CD14-positive monocyte (primary cell): ENCODE results near the gene DLGAP1. TPM values are rescaled to one million over a fixed set of nuclear protein-coding genes. Genes with fewer than 3 reads are reported as not detected.

Source experiments
- DNase-seq, 3 donors: peaks; one replicate each; pipeline ENCODE4 v3.0.0-alpha.2; 2011 to 2022
- H2AFZ ChIP-seq: 2 replicates; pipeline ENCODE4 v1.6.0; 2012; ENCODE audit warnings: mild to moderate bottlenecking, low read depth, low read length, inconsistent platforms; ENCODE audit not compliant: insufficient read depth, poor library complexity, severe bottlenecking
- H3K27ac ChIP-seq, 2 donors: 1 replicate in 1 of 2; 2 replicates in 1 of 2; pipeline ENCODE4 v1.5.1; 2012 to 2013; ENCODE audit warnings: low read length in 2 of 2, control low read depth in 1 of 2, inconsistent platforms in 1 of 2, low read depth in 1 of 2, mild to moderate bottlenecking in 1 of 2
- H3K27me3 ChIP-seq, 2 donors: one replicate each; pipeline versions ENCODE4 v1.6.0 to v1.6.1; 2011 to 2013; ENCODE audit warnings: low read length in 2 of 2; ENCODE audit not compliant: control insufficient read depth in 2 of 2, insufficient read depth in 2 of 2
- H3K36me3 ChIP-seq, 2 donors: replicated peaks in 1 of 2; 1 replicate in 1 of 2; 2 replicates in 1 of 2; pipeline versions ENCODE4 v1.5.1 to v1.6.1; 2012 to 2013; ENCODE audit warnings: low read length in 2 of 2, control low read depth in 1 of 2, inconsistent platforms in 1 of 2, mild to moderate bottlenecking in 1 of 2; ENCODE audit not compliant: insufficient read depth in 2 of 2, control insufficient read depth in 1 of 2
- H3K4me1 ChIP-seq, 2 donors: 1 replicate in 1 of 2; 2 replicates in 1 of 2; pipeline versions ENCODE4 v1.5.1 to v1.6.1; 2012 to 2013; ENCODE audit warnings: low read length in 2 of 2, control low read depth in 1 of 2, inconsistent platforms in 1 of 2, mild to moderate bottlenecking in 1 of 2, moderate library complexity in 1 of 2; ENCODE audit not compliant: insufficient read depth in 2 of 2, control insufficient read depth in 1 of 2
- H3K4me2 ChIP-seq: replicated peaks from 2 replicates; pipeline ENCODE3; 2012; ENCODE audit warnings: low read length, moderate library complexity, mild to moderate bottlenecking; ENCODE audit not compliant: poor library complexity, severe bottlenecking; ENCODE audit errors: extremely low read depth
- H3K4me3 ChIP-seq, 3 experiments: fragments of 200-600 bp in 1 of 3; sonication (generic) in 1 of 3; replicated peaks in 1 of 3; 1 replicate in 2 of 3; 2 replicates in 1 of 3; pipeline ENCODE4 v1.5.1; 2011 to 2013; ENCODE audit warnings: low read length in 3 of 3, mild to moderate bottlenecking in 3 of 3, control low read depth in 2 of 3, low read depth in 2 of 3, inconsistent platforms in 1 of 3, moderate library complexity in 1 of 3
- H3K79me2 ChIP-seq: 2 replicates; pipeline ENCODE4 v1.6.0; 2012; ENCODE audit warnings: mild to moderate bottlenecking, control low read depth, inconsistent platforms, low read length, moderate library complexity; ENCODE audit not compliant: insufficient read depth
- H3K9ac ChIP-seq: 2 replicates; pipeline ENCODE4 v1.6.0; 2017; ENCODE audit warnings: low read length, mild to moderate bottlenecking; ENCODE audit not compliant: insufficient read depth, poor library complexity, severe bottlenecking
- H3K9me3 ChIP-seq, 2 donors: replicated peaks in 1 of 2; 1 replicate in 1 of 2; 2 replicates in 1 of 2; pipeline versions ENCODE4 v1.5.1 to v1.6.1; 2012 to 2013; ENCODE audit warnings: low read length in 2 of 2, control low read depth in 1 of 2; ENCODE audit not compliant: control insufficient read depth in 1 of 2, insufficient read depth in 1 of 2
- H4K20me1 ChIP-seq: 2 replicates; pipeline ENCODE4 v1.6.0; 2012; ENCODE audit warnings: mild to moderate bottlenecking, low read length, control low read depth, moderate library complexity; ENCODE audit not compliant: insufficient read depth
- H3K27ac Mint-ChIP-seq, 7 donors: one replicate each; pipeline ENCODE4 v1.8.0; 2020; ENCODE audit warnings: mild to moderate bottlenecking in 7 of 7, mixed read lengths in 7 of 7, moderate library complexity in 6 of 7, inconsistent platforms in 2 of 7
- H3K27me3 Mint-ChIP-seq, 3 donors: one replicate each; pipeline ENCODE4 v1.8.0; 2021 to 2022; ENCODE audit warnings: low read depth in 3 of 3, mild to moderate bottlenecking in 3 of 3, mixed read lengths in 3 of 3, moderate library complexity in 3 of 3, inconsistent platforms in 1 of 3
- H3K36me3 Mint-ChIP-seq, 2 donors: one replicate each; pipeline ENCODE4 v1.8.0; 2020; ENCODE audit warnings: mixed read lengths in 2 of 2, inconsistent platforms in 1 of 2, mild to moderate bottlenecking in 1 of 2
- H3K4me1 Mint-ChIP-seq: one replicate; pipeline ENCODE4 v1.8.0; 2020; ENCODE audit warnings: mild to moderate bottlenecking, mixed read lengths
- H3K4me3 Mint-ChIP-seq, 2 donors: one replicate each; pipeline ENCODE4 v1.8.0; 2020; ENCODE audit warnings: mild to moderate bottlenecking in 2 of 2, mixed read lengths in 2 of 2, moderate library complexity in 1 of 2
- H3K9me3 Mint-ChIP-seq, 7 donors: one replicate each; pipeline ENCODE4 v1.8.0; 2020 to 2022; ENCODE audit warnings: mixed read lengths in 7 of 7, mild to moderate bottlenecking in 6 of 7, moderate library complexity in 6 of 7, inconsistent platforms in 2 of 7
- WGBS: methylation state at CpG from one replicate; pipeline ENCODE4 v1.1.5; 2013; ENCODE audit warnings: missing lambda C conversion rate; ENCODE audit not compliant: insufficient coverage; 5-methylcytosine and 5-hydroxymethylcytosine counted together
- intact Hi-C, 2 donors: fragments of 100-400 bp; cut with micrococcal nuclease; formaldehyde crosslinking; loops; one replicate each; pipeline versions ENCODE4 v1.15.0 to v1.15.1; 2023
- polyA plus RNA-seq, 3 donors: library from polyadenylated mRNA; depleted of rRNA in 1 of 3; unstranded in 2 of 3; stranded (reverse) in 1 of 3; fragments of 300-500 nt in 2 of 3; fragments of >200 nt in 1 of 3; fragmentation: Illumina TruSeq in 2 of 3; gene quantifications; 1 replicate in 2 of 3; 2 replicates in 1 of 3; pipeline ENCODE4 v1.2.3, GENCODE V29; 2012 to 2021
- TF ChIP-seq, protein P1 (sequence below): fragments of 200-600 bp; IDR thresholded peaks from one replicate; pipeline ENCODE4 v1.8.0; 2022; ENCODE audit warnings: antibody characterized with exemption, mild to moderate bottlenecking

DLGAP1 gene
- polyA plus RNA-seq, 3 donors, result 0.09 to 0.42 TPM; not detected in 1

DNA sequence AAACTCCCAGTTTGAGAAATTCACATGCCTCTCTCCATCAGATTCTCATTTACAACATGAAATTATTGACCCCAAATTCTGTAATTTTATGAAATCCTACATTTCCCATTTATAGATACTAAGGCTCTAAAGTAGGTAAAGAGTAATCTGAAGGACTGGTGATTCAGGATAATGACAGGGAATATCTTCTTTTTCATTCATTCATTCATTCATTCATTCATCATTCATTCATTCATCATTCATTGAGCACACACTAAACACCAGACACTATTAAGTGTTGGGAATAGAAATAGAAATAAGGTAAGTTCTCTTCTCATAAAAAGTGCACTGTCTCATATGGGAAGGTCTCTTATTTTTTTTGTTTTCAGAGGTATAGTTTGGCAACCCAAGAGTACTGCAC is 888.3 kb downstream of the DLGAP1 start:
- Mint-ChIP-seq H3K36me3 (no peaks in the 10 kb centered on the region), H3K4me3 (no peak overlapping the region), H3K27me3 (peaks cover 1 to 4% (median 1%) of the 10 kb centered on the region in 3 donors), H3K9me3 (peaks cover 3 to 17% (median 7%) of the 10 kb centered on the region in 7 donors), H3K27ac (no peak overlapping the region), H3K4me1 (no peaks in the 10 kb centered on the region)
- no peak for DNase-seq
- Histone ChIP-seq H3K4me1 (no peaks in the 10 kb centered on the region), H3K36me3 (no peaks in the 10 kb centered on the region), H3K4me3 (no peak overlapping the region), H3K79me2 (no peaks in the 10 kb centered on the region), H3K4me2 (no peak overlapping the region), H3K27ac (no peak overlapping the region), H3K27me3 (no peaks in the 10 kb centered on the region), H2AFZ (no peak overlapping the region), H3K9ac (no peak overlapping the region), H3K9me3 (no peaks in the 10 kb centered on the region), H4K20me1 (no peaks in the 10 kb centered on the region)
- TF ChIP-seq, protein P1, sequence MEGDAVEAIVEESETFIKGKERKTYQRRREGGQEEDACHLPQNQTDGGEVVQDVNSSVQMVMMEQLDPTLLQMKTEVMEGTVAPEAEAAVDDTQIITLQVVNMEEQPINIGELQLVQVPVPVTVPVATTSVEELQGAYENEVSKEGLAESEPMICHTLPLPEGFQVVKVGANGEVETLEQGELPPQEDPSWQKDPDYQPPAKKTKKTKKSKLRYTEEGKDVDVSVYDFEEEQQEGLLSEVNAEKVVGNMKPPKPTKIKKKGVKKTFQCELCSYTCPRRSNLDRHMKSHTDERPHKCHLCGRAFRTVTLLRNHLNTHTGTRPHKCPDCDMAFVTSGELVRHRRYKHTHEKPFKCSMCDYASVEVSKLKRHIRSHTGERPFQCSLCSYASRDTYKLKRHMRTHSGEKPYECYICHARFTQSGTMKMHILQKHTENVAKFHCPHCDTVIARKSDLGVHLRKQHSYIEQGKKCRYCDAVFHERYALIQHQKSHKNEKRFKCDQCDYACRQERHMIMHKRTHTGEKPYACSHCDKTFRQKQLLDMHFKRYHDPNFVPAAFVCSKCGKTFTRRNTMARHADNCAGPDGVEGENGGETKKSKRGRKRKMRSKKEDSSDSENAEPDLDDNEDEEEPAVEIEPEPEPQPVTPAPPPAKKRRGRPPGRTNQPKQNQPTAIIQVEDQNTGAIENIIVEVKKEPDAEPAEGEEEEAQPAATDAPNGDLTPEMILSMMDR, result no peak
- intact Hi-C loops, result no loop called here

DNA sequence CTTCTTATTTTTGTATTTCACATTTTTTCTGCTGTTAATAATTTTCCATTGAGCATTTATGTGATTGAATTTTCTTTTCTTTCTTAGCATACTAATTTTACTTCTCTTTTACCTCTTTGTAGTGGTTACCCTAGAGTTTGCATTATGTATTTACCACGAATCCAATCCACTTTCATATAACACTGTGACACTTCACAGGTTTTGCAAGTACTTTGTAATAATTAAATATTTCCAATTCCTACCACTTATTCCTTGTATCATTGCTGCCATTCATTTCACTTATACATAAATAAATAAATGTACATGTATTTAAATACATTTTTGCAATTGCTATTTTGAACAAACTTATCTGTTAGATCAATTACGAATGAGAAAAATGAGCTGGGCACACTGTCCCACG is 894.4 kb downstream of the DLGAP1 start:
- 100% methylated on average over 1 of the region's 3 CpGs for WGBS
- H4K20me1 ChIP-seq, result no peaks in the 10 kb centered on the region
- Mint-ChIP-seq H3K36me3 (no peaks in the 10 kb centered on the region), H3K9me3 (peaks cover 3 to 19% (median 8%) of the 10 kb centered on the region in 7 donors), H3K4me1 (no peaks in the 10 kb centered on the region), H3K27me3 (peaks cover 1 to 3% (median 3%) of the 10 kb centered on the region in 3 donors), H3K4me3 (no peak overlapping the region), H3K27ac (no peak overlapping the region)
- H3K4me1 ChIP-seq, result no peaks in the 10 kb centered on the region
- intact Hi-C loops, result no loop called here
- no peak overlapping the region for H3K4me2 ChIP-seq
- H3K27ac ChIP-seq, result no peak overlapping the region
- no peak overlapping the region for H2AFZ ChIP-seq
- H3K9ac ChIP-seq, result no peak overlapping the region
- no peak overlapping the region for H3K4me3 ChIP-seq
- no peaks in the 10 kb centered on the region for H3K9me3 ChIP-seq
- H3K36me3 ChIP-seq, result no peaks in the 10 kb centered on the region
- H3K79me2 ChIP-seq, result no peaks in the 10 kb centered on the region
- no peak for DNase-seq
- no peaks in the 10 kb centered on the region for H3K27me3 ChIP-seq
- TF ChIP-seq, protein P1, result no peak
